MM.1S (cell line): ENCODE measurements around the gene ZNF555.

ENCODE experiments used
- DNase-seq: peaks from one replicate; pipeline ENCODE4 v3.0.0-alpha.2; 2015
- H2AFZ ChIP-seq: fragments of 300-600 bp; sonication (generic); 2 replicates; pipeline ENCODE4 v1.6.0; 2016; ENCODE audit warnings: antibody characterized with exemption, low read length
- H3F3A ChIP-seq: fragments of 300-600 bp; sonication (generic); 2 replicates; pipeline ENCODE4 v1.6.1; 2016; ENCODE audit warnings: mild to moderate bottlenecking, antibody characterized with exemption, low read length, moderate library complexity, mixed read lengths; ENCODE audit not compliant: insufficient read depth
- H3K27ac ChIP-seq: fragments of 300-600 bp; sonication (generic); 2 replicates; pipeline ENCODE4 v1.5.1; 2016; ENCODE audit warnings: mild to moderate bottlenecking, low read length
- H3K27me3 ChIP-seq: fragments of 300-600 bp; sonication (generic); replicated peaks from 2 replicates; pipeline ENCODE4 v1.6.0; 2016; ENCODE audit warnings: low read length; ENCODE audit not compliant: insufficient read depth
- H3K36me3 ChIP-seq: fragments of 300-600 bp; sonication (generic); replicated peaks from 2 replicates; pipeline ENCODE4 v1.6.1; 2016; ENCODE audit warnings: mild to moderate bottlenecking, low read length, mixed read lengths; ENCODE audit not compliant: insufficient read depth
- H3K4me1 ChIP-seq: fragments of 300-600 bp; sonication (generic); 2 replicates; pipeline ENCODE4 v1.6.1; 2016; ENCODE audit warnings: low read length, mixed read lengths
- H3K4me2 ChIP-seq: fragments of 300-600 bp; sonication (generic); 2 replicates; pipeline ENCODE4 v1.6.0; 2016; ENCODE audit warnings: low read depth, low read length
- H3K4me3 ChIP-seq: fragments of 300-600 bp; sonication (generic); 2 replicates; pipeline ENCODE4 v1.5.1; 2016; ENCODE audit warnings: low read length, mixed read lengths
- H3K79me2 ChIP-seq: fragments of 300-600 bp; sonication (generic); 2 replicates; pipeline ENCODE4 v1.6.1; 2016; ENCODE audit warnings: mixed run types, low read length, mixed read lengths
- H3K9ac ChIP-seq: fragments of 300-600 bp; sonication (generic); 2 replicates; pipeline ENCODE4 v1.6.1; 2016; ENCODE audit warnings: low read length, mixed read lengths
- H3K9me2 ChIP-seq: fragments of 300-600 bp; sonication (generic); replicated peaks from 2 replicates; pipeline ENCODE4 v1.6.1; 2016; ENCODE audit warnings: mild to moderate bottlenecking, low read length, mixed read lengths; ENCODE audit not compliant: insufficient read depth
- H3K9me3 ChIP-seq: fragments of 300-600 bp; sonication (generic); replicated peaks from 2 replicates; pipeline ENCODE4 v1.6.1; 2016; ENCODE audit warnings: mild to moderate bottlenecking, low read length, mixed read lengths; ENCODE audit not compliant: insufficient read depth
- H4K20me1 ChIP-seq: fragments of 300-600 bp; sonication (generic); 2 replicates; pipeline ENCODE4 v1.6.1; 2016; ENCODE audit warnings: mild to moderate bottlenecking, low read length, moderate library complexity, mixed read lengths; ENCODE audit not compliant: insufficient read depth
- EZH2 ChIP-seq: fragments of 300-600 bp; sonication (generic); optimal IDR thresholded peaks from 2 replicates; pipeline ENCODE3; 2017; ENCODE audit warnings: low read depth, mild to moderate bottlenecking, antibody characterized with exemption, low read length, mixed read lengths
- EZH2phosphoT487 ChIP-seq: fragments of 300-600 bp; sonication (generic); IDR thresholded peaks from 2 replicates; pipeline ENCODE4 v1.6.1; 2018; ENCODE audit warnings: antibody characterized with exemption, low read length
- TF ChIP-seq, protein P1 (sequence below): fragments of 300-600 bp; sonication (generic); IDR thresholded peaks from 2 replicates; pipeline ENCODE4 v1.5.1; 2016; ENCODE audit warnings: antibody characterized with exemption, low read length, mixed read lengths

ZNF555 gene

DNA sequence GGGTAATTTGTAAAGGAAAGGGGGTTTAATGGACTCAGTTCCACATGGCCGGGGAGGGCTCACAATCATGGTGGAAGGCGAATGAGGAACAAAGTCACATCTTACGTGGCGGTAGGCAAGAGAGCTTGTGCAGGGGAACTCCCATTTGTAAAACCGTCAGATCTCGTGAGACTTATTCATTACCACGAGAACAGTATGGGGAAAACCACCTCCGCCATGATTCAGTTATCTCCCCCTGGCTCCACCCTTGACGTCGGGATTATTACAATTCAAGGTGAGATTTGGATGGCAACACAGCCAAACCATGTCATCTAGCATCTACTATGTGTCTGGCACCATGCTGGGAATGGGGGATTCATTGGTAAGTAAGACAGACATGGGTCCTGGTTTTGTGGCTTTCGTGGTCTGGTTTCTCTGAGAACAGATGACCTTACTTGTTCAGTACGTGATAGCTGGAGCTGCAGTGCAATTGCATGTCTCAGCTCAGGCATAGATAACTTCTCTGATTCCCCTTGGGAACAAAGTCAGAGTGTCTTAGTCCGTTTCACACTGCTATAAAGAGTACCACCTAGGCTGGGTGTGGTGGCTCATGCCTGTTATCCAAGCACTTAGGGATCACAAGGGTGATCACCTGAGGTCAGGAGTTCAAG is 13.3 kb upstream of the ZNF555 start:
- Histone ChIP-seq H3K4me3 (no peak overlapping the region), H3K9me3 (no peaks in the 10 kb centered on the region)

DNA sequence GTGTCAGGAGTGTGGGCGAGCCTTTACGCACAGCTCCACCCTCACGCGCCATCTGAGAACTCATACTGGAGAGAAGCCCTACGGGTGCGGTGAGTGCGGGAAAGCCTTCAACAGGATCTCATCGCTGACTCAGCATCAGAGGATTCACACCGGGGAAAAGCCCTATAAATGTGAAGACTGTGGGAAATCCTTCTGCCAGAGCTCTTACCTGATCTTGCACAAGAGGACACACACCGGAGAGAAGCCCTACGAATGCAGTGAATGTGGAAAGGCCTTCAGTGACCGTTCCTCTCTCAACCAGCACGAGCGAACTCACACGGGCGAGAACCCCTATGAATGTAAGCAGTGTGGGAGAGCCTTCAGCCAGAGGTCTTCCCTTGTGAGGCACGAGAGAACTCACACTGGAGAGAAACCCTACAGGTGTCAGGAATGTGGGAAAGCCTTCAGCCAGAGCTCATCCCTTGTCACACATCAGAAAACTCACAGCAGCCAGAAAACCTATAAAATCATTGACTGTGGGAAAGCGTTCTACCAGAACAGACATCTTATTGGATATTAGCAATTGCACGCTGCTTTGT is 6.9 kb upstream of the ZNF555 start:
- no peaks in the 10 kb centered on the region for H3K9me2 ChIP-seq
- no peak overlapping the region for H3K4me2 ChIP-seq
- no peak for DNase-seq
- no peak overlapping the region for H3K4me3 ChIP-seq
- no peaks in the 10 kb centered on the region for H3K27me3 ChIP-seq
- no peaks in the 10 kb centered on the region for H3F3A ChIP-seq
- TF ChIP-seq EZH2 (no peak), EZH2phosphoT487 (no peak)
- TF ChIP-seq, protein P1, sequence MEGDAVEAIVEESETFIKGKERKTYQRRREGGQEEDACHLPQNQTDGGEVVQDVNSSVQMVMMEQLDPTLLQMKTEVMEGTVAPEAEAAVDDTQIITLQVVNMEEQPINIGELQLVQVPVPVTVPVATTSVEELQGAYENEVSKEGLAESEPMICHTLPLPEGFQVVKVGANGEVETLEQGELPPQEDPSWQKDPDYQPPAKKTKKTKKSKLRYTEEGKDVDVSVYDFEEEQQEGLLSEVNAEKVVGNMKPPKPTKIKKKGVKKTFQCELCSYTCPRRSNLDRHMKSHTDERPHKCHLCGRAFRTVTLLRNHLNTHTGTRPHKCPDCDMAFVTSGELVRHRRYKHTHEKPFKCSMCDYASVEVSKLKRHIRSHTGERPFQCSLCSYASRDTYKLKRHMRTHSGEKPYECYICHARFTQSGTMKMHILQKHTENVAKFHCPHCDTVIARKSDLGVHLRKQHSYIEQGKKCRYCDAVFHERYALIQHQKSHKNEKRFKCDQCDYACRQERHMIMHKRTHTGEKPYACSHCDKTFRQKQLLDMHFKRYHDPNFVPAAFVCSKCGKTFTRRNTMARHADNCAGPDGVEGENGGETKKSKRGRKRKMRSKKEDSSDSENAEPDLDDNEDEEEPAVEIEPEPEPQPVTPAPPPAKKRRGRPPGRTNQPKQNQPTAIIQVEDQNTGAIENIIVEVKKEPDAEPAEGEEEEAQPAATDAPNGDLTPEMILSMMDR = no peak
- no peak overlapping the region for H2AFZ ChIP-seq
- 0 out of 2 replicates have a peak, but pooled peaks cover 2% of the 10 kb centered on the region for H3K36me3 ChIP-seq
- H3K9me3 ChIP-seq = no peaks in the 10 kb centered on the region
- H3K27ac ChIP-seq = no peak overlapping the region
- H3K4me1 ChIP-seq = no peaks in the 10 kb centered on the region
- H3K9ac ChIP-seq = no peak overlapping the region
- no peaks in the 10 kb centered on the region for H4K20me1 ChIP-seq
- no peaks in the 10 kb centered on the region for H3K79me2 ChIP-seq

More for the DNA sequence above, 13.3 kb upstream of the ZNF555 start:
- H3K79me2 ChIP-seq = no peaks in the 10 kb centered on the region
- no peaks in the 10 kb centered on the region for H3K27me3 ChIP-seq
- TF ChIP-seq, protein P1 = no peak
- TF ChIP-seq EZH2phosphoT487 = no peak
- TF ChIP-seq EZH2 = no peak
- no peaks in the 10 kb centered on the region for H4K20me1 ChIP-seq
- H3K4me1 ChIP-seq = no peaks in the 10 kb centered on the region
- no peak overlapping the region for H2AFZ ChIP-seq
- H3K4me2 ChIP-seq = no peak overlapping the region
- H3F3A ChIP-seq = no peaks in the 10 kb centered on the region
- H3K9ac ChIP-seq = no peak overlapping the region
- H3K9me2 ChIP-seq = no peaks in the 10 kb centered on the region
- DNase-seq = no peak
- H3K27ac ChIP-seq = no peak overlapping the region
- H3K36me3 ChIP-seq = no peaks in the 10 kb centered on the region

DNA sequence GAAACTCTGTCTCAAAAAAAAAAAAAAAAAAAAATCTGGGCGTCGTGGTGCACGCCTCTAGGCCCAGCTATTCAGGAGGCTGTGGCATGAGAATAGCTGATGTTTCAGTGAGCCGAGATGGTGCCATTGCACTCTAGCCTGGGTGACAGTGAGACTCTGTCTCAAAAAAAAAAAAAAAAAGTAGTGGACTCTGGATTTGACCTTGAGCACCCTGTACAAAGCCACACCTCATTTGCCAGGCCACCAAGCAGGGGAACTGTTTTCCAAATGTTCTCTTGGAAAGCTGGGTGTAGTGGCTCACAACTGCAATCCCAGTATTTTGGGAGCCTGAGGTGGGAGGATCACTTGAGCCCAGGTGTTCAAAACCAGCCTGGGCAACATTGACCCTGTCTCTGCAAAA is 3.8 kb upstream of the ZNF555 start:
- Histone ChIP-seq H3F3A (peaks cover 7% of the 10 kb centered on the region; the same call in 1 of the 2 replicates), H3K36me3 (0 out of 2 replicates have a peak, but pooled peaks cover 2% of the 10 kb centered on the region), H3K9me3 (no peaks in the 10 kb centered on the region), H3K4me3 (no peak overlapping the region), H4K20me1 (no peaks in the 10 kb centered on the region), H3K4me1 (0 out of 2 replicates have a peak, but pooled peaks cover 3% of the 10 kb centered on the region), H3K27ac (no peak overlapping the region), H3K9me2 (no peaks in the 10 kb centered on the region), H3K4me2 (no peak overlapping the region), H3K9ac (no peak overlapping the region), H3K27me3 (peaks cover 5% of the 10 kb centered on the region; the same call in 1 of the 2 replicates), H3K79me2 (no peaks in the 10 kb centered on the region), H2AFZ (no peak overlapping the region)
- DNase-seq = no peak
- TF ChIP-seq EZH2phosphoT487 (no peak), EZH2 (no peak)
- TF ChIP-seq, protein P1 = no peak
